Measurements from ENCODE around the gene KCTD6.

Gene KCTD6

DNA sequence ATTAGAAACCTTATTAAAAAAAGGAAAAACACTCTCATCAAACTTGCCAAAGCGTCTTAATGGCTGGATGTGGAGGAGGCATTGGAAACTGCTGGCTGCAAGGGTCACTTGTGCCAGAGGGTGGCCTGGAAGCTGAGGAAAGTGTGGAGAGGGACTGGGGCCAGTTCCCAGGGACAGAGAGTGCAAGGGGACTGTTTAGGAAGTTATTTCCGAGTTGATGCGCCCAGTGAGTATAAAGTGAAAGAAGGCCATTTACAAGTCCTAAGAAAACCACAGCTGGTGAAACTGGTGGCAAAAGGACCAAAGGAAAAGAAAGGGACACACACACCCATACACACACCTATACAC, 7.2 kb upstream of the KCTD6 start:
- TF ChIP-seq, protein P1, sequence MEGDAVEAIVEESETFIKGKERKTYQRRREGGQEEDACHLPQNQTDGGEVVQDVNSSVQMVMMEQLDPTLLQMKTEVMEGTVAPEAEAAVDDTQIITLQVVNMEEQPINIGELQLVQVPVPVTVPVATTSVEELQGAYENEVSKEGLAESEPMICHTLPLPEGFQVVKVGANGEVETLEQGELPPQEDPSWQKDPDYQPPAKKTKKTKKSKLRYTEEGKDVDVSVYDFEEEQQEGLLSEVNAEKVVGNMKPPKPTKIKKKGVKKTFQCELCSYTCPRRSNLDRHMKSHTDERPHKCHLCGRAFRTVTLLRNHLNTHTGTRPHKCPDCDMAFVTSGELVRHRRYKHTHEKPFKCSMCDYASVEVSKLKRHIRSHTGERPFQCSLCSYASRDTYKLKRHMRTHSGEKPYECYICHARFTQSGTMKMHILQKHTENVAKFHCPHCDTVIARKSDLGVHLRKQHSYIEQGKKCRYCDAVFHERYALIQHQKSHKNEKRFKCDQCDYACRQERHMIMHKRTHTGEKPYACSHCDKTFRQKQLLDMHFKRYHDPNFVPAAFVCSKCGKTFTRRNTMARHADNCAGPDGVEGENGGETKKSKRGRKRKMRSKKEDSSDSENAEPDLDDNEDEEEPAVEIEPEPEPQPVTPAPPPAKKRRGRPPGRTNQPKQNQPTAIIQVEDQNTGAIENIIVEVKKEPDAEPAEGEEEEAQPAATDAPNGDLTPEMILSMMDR (IDR thresholded peaks at IDR 0.05; ENCODE audit: low read depth, low read length), result no peak
- no peak for DNase-seq (ENCODE audit: low read depth, low spot score)
- H3K4me3 ChIP-seq (ENCODE audit: low read depth, low read length), result no peak overlapping the region
- in situ Hi-C loops (cut with HindIII; ENCODE audit: low sequenced_read_pairs), result no loop called here

DNA sequence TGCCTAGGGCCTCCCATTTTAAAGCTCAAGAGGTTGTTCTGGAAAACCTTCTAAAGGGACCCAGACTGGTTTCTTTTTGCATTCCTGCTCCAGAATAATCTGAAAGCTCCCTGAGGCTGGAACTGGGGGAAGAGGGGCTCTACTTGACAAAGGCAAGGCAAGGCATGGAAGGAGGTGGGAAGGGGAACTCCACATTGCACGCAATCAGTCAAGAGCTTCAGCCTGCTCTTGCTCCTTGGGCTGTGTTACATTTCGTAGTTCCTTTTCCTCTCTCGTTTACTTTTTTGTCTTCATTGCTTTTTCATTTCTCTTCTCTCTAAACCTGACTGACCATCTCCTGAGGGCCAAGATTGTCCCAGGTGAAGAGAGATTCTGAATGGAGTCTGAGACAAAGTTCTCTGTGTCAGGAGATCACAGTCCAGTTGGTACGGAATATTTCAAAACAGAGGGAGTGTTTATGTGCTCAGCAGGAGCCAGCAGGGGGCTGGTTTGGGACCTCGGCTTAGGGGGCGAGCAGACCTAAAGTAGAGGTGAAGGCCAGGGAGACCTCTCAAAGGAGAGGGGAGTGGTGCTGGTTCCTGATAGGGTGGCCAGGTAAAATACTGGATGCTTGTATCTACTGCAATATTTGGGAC, 6.0 kb upstream of the KCTD6 start:
- in situ Hi-C loops (cut with HindIII; ENCODE audit: low sequenced_read_pairs), result no loop called here
- no peak for DNase-seq (ENCODE audit: low read depth, low spot score)
- TF ChIP-seq, protein P1 (IDR thresholded peaks at IDR 0.05; ENCODE audit: low read depth, low read length), result no peak
- H3K4me3 ChIP-seq (ENCODE audit: low read depth, low read length), result no peak overlapping the region

DNA sequence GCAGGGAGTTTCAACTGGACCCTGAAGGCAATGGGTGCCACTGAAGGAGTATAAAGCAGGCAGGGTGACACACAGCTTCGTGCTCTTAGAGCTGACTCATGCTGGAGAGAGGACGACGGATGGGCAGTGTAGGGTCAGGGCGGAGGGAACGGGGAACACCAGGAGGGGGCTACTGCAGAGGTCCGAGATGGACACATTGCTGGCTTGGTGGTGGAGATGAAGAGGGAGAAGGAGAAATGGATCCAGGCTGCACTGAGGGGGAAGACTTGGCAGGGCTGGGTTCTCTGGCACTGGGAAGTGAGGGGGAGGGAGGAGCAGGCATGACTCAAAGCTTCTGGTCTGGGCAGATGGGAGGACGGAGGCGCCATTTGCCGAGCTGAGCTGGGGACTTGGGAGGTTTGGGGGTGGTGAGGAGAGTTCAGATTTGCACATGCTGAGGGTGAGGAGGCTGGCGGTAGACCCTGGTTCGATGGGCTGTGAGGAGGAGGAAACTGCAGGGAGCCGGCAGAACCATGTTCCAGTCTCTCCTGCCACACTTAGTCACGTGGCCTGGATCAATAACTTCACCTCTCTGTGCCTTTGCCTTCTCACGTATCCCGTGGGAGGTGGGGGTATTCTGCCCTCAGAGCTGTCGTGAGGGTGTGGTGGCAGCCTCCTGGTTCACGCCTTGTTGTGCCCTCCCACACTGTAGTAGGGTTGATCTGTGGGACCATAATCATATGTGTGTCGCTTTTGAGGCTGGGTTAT, 4.6 kb upstream of the KCTD6 start:
- TF ChIP-seq, protein P1 (IDR thresholded peaks at IDR 0.05; ENCODE audit: low read depth, low read length), result no peak
- DNase-seq (ENCODE audit: low read depth, low spot score), result peak; percentile 56
- no peak overlapping the region for H3K4me3 ChIP-seq (ENCODE audit: low read depth, low read length)
- in situ Hi-C loops (cut with HindIII; ENCODE audit: low sequenced_read_pairs), result no loop called here

DNA sequence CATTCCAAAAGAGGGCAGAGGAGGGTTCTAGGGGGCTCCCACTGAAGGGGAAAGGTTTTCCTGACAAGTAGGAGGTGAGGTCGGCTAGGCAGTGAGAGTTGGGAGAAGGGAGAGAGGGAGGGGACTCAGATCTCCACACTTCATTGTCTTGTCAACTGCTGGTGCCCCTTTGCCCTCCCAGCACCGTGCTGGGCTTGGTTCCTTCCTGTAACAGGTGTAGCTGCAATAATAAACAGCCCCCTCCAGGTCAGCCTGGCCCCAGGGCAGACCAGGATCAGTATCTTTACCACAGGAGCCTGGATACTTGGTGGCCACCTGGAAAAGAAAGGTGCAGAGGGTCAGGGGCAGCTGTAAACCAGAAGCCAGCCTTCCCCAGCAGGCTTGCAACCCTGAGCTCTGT, 2.9 kb upstream of the KCTD6 start:
- in situ Hi-C loops (cut with HindIII; ENCODE audit: low sequenced_read_pairs), result no loop called here
- H3K4me3 ChIP-seq (ENCODE audit: low read depth, low read length), result no peak overlapping the region
- TF ChIP-seq, protein P1 (IDR thresholded peaks at IDR 0.05; ENCODE audit: low read depth, low read length), result no peak
- no peak for DNase-seq (ENCODE audit: low read depth, low spot score)

DNA sequence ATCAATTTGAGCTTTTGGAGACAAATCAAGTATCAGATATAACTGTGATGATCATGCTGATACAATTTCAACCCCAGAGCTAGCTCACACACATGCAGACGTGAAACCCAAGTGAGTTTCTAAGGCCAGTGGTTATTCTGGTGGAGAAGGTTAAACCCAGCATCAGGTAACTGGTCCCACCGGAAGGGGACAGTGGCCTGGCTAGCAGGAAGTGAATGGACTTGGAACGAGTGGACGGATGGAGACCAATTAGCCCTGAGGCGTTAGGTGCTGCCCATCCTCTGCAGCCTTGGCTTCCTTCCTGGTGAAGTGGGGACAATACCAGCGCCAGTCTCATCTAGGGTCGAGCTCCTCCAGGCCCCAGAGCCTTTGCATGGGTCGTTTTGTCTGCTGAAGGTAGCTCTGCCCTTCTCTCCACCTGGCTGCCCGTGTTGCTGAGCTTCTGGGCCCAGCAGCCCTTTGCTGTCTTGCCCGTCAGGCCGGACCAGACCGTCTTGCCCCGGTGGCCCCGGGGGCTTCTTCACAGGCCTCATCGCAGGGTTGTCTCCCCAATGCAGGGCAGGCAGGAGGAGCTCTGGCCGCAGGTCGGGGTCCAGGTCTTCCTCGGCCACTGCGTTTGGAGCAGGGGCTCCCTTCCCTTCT, 915 bp upstream of the KCTD6 start:
- no peak for DNase-seq (ENCODE audit: low read depth, low spot score)
- TF ChIP-seq, protein P1 (IDR thresholded peaks at IDR 0.05; ENCODE audit: low read depth, low read length), result no peak
- peak overlapping the region; percentile 22 for H3K4me3 ChIP-seq (ENCODE audit: low read depth, low read length)
- in situ Hi-C loops (cut with HindIII; ENCODE audit: low sequenced_read_pairs), result no loop called here

DNA sequence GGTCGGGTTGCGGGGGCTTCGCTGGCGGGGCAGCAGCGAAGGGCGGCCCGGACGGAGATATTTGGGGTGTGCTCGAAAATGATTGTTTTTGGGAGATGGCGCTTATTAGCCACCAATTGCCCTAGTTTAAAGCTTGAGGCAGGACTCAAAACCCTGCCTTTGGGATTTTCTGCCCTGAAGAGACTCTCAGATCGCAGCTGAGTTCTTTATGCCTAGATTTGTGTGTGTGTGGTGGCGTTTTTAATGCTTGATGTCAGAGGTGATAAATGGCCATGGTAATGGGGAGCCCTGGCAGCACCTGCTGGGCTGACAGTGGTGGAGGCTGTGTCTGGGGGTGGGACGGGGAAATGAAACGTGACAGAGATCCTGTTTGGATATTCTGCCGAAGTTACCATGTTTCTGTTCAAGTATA, 604 bp downstream of the KCTD6 start:
- TF ChIP-seq, protein P1 (IDR thresholded peaks at IDR 0.05; ENCODE audit: low read depth, low read length), result no peak
- in situ Hi-C loops (cut with HindIII; ENCODE audit: low sequenced_read_pairs), result no loop called here
- H3K4me3 ChIP-seq (ENCODE audit: low read depth, low read length), result peak overlapping the region; percentile 89
- no peak for DNase-seq (ENCODE audit: low read depth, low spot score)

All from astrocyte of the spinal cord (primary cell).